Epithelial cell of proximal tubule (primary cell): Measurements from ENCODE around the gene KL. TPM values are rescaled to one million over a fixed set of nuclear protein-coding genes. Genes with fewer than 3 reads are reported as not detected.

ENCODE experiments used
- DNase-seq: peaks from one replicate; pipeline ENCODE4 v3.0.0-alpha.2; 2011; ENCODE audit warnings: low read depth
- H3K4me3 ChIP-seq: 2 replicates; pipeline ENCODE4 v1.5.1; 2011; ENCODE audit warnings: low read depth, mild to moderate bottlenecking, low read length
- total RNA-seq: library from RNA; depleted of rRNA; stranded (reverse); fragments of >200 nt; gene quantifications from 2 replicates; pipeline ENCODE4 v1.2.3, GENCODE V29; 2015
- TF ChIP-seq, protein P1 (sequence below): conservative IDR thresholded peaks from 2 replicates; pipeline ENCODE4 v1.5.1; 2012; ENCODE audit warnings: low read depth, mild to moderate bottlenecking, low read length

The KL gene
- total RNA-seq, 1 donor from 2014 or later: 1.4 TPM

DNA sequence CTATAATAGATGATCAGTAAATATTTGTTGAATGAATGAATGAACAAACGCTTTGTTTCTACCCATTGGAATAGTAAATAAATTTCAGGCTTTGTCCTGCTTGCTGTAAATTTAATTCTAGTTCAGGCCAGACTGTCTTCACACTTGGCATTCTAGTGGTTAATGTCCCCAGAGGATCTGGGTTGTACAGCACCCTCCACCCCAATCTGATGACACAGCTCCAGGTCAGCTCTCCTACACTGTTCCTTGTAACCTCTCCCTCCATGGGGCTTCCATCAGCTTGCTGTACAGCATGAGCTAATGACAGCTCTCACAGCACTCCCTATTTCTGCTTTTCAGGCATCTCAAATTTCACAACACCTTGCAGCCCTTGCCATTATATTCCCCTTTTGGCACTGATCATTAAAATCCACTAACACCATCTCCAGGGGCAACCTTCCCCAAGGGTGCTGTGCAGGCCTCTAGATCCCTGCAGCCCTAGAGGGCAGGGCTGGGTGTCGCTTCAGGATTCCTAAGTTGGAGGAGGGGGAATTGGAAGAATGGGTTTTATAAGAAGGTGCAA lies 12.7 kb upstream of the KL start:
- no peak overlapping the region for H3K4me3 ChIP-seq
- TF ChIP-seq, protein P1, sequence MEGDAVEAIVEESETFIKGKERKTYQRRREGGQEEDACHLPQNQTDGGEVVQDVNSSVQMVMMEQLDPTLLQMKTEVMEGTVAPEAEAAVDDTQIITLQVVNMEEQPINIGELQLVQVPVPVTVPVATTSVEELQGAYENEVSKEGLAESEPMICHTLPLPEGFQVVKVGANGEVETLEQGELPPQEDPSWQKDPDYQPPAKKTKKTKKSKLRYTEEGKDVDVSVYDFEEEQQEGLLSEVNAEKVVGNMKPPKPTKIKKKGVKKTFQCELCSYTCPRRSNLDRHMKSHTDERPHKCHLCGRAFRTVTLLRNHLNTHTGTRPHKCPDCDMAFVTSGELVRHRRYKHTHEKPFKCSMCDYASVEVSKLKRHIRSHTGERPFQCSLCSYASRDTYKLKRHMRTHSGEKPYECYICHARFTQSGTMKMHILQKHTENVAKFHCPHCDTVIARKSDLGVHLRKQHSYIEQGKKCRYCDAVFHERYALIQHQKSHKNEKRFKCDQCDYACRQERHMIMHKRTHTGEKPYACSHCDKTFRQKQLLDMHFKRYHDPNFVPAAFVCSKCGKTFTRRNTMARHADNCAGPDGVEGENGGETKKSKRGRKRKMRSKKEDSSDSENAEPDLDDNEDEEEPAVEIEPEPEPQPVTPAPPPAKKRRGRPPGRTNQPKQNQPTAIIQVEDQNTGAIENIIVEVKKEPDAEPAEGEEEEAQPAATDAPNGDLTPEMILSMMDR: no peak
- DNase-seq: no peak

DNA sequence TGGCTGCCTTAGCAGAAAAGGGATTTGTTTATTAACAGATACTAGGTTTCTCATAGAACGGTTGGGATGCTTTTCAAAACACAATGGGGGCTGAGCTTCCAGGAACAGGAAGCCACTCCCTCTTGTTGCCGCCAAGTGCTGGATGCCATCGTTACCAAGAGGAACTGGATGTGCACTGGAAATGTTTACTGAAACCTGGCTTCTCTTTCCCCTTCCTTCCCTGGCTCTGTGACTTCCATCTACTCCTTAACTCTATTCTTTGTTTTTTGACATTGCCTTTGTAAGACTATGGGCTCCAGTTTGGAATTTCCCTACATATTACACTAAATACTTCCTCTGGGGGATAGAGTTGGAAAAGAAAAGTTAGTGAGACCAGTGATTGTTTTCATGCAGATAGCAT lies 11.7 kb upstream of the KL start:
- no peak overlapping the region for H3K4me3 ChIP-seq
- DNase-seq: no peak
- TF ChIP-seq, protein P1: no peak

DNA sequence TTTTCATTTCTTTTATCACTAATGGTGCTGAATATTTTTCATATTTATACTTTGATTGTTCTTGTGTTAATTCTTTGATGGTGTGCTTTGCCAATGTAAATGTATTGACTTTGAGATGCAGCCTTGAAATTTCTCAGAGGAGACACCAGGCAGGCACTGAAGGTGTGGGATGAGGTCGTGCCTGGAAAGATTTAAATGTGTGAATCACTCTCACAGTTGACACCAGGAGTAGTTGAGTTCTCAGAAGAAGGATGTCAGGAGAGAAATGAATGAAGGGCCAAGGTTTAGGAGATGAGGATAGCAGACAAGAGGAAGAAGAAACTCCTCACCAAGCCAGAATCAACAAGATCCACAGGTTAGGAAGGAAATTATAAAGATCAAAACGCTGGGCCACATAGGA lies 10.1 kb upstream of the KL start:
- no peak overlapping the region for H3K4me3 ChIP-seq
- TF ChIP-seq, protein P1: no peak
- no peak for DNase-seq

DNA sequence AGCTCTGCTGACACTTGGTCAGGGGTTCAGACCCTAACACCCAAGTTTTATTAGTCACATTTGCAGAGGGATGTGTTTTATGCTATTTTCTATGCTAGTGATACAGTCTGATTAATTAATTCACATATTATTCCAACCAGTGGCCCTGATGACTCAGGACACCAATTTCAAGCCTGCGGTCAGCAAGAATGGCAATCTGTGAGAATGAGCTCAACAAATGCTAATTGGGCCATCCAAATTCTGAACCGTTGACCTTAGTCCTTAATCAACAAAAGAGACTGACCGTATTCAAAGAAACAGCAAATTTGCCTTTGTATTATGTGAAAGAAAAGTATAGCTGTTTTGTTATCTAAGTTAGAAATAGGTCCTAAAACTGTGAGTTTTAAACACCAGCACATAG lies 9.6 kb upstream of the KL start:
- TF ChIP-seq, protein P1: no peak
- no peak for DNase-seq
- no peak overlapping the region for H3K4me3 ChIP-seq

DNA sequence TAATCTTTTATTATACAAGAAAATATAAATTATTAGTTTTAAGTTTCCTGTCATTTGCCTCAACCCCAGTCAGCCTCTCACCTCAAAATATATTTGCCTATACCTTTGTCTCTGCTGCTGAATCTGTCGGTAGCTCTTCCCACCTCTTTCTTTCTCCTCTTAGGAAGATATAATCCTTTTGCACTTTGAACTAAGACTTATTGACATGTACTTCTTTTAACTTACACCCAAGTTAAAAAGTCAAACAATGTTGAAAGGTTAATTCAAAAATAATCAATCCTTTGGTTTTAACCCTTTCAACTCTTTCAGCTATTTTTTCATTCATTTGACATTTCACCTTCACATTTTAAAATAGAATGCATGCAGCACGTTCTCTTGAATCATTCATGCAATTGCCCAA lies 9.0 kb upstream of the KL start:
- H3K4me3 ChIP-seq: no peak overlapping the region
- DNase-seq: no peak
- TF ChIP-seq, protein P1: no peak

DNA sequence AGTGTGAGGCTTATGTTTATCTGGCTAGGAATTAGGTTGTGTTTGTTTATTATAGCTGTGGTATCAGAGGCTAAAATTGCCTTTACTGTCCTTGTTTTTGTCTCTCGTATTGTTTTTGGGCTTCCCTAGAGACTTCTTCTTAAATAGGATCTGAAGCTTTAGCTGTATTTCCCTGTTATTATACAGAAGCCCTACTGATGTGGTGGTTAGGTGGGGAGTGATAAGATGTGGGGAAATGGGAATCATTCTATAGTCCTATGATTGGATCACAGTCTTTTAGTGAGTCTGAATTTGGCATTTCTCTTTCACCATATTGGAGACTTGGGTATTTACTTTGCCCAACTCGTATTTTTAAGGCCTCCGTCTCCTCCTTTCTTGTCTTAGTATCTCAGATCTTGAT lies 8.3 kb upstream of the KL start:
- no peak overlapping the region for H3K4me3 ChIP-seq
- TF ChIP-seq, protein P1: no peak
- no peak for DNase-seq

DNA sequence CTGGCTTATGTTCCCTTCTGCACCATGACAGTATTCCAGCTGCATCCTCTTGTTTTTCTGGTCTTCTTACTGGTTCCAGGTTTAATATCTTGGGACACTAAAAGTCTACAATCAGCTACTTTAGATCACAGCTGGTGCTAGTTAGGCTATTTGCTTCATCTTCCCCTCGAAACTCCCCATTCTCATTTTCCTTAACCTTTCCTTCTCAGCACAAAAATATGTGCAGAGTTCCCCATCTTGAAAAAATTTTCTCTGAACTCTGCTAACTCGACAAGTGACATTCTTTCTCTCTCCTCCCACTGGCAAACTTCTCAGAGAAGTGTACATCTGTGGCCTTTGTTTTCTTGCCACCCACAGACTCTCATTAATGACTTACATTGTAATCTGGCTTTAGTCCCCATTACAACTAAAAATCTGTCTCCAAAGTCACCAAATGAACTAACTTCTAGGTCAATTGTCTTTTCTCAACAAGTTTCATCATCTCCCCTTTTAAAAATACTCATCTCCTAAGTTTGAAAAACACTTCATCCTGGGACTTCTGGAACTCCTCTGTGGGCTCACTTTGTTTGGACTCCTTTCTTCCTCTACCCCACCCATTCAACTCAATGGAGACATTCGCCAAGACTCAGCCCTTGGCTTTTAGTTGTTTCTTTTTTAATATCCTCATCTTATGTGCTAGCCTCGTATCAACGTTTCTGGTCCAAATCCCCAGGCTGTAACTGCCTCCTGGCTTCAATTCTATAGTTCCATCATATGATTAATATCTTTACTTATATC lies 7.1 kb upstream of the KL start:
- no peak for DNase-seq
- H3K4me3 ChIP-seq: no peak overlapping the region
- TF ChIP-seq, protein P1: no peak
